HL-60 (cell line): ENCODE measurements around the gene CPLX3.

ENCODE experiments used
- DNase-seq, 2 experiments: peaks; one replicate each; pipeline ENCODE4 v3.0.0-alpha.2; 2010 to 2020; ENCODE audit warnings: low read depth in 1 of 2, low spot score in 1 of 2
- H3K27ac ChIP-seq: fragments of 250-450 bp; sonication (Bioruptor Pico); replicated peaks from 2 replicates; pipeline ENCODE4 v1.5.1; 2020; ENCODE audit warnings: mild to moderate bottlenecking, moderate library complexity
- H3K27me3 ChIP-seq: fragments of 250-450 bp; sonication (Bioruptor Pico); 2 replicates; pipeline ENCODE4 v1.5.1; 2021; ENCODE audit warnings: mild to moderate bottlenecking, moderate library complexity; ENCODE audit not compliant: insufficient read depth, poor library complexity, severe bottlenecking
- H3K4me3 ChIP-seq: replicated peaks from 2 replicates; pipeline ENCODE4 v1.5.1; 2011; ENCODE audit warnings: mild to moderate bottlenecking, control low read depth, low read length; ENCODE audit not compliant: insufficient read depth
- GABPA ChIP-seq: IDR thresholded peaks from 2 replicates; pipeline ENCODE4 v1.6.1; 2012; ENCODE audit warnings: low read depth
- POLR2AphosphoS5 ChIP-seq: IDR thresholded peaks from 2 replicates; pipeline ENCODE4 v1.6.1; 2012; ENCODE audit warnings: low read depth
- SPI1 ChIP-seq: IDR thresholded peaks from 2 replicates; pipeline ENCODE4 v1.6.1; 2012; ENCODE audit warnings: low read depth, mild to moderate bottlenecking, borderline replicate concordance
- TF ChIP-seq, protein P1 (sequence below): IDR thresholded peaks from 2 replicates; pipeline ENCODE4 v1.6.1; 2012; ENCODE audit warnings: low read depth; ENCODE audit not compliant: insufficient replicate concordance
- TF ChIP-seq, protein P2 (sequence below): IDR thresholded peaks from one replicate; pipeline ENCODE4 v1.5.1; 2011; ENCODE audit warnings: low read length, control low read depth, inconsistent platforms; ENCODE audit not compliant: insufficient read depth

CPLX3 gene

DNA sequence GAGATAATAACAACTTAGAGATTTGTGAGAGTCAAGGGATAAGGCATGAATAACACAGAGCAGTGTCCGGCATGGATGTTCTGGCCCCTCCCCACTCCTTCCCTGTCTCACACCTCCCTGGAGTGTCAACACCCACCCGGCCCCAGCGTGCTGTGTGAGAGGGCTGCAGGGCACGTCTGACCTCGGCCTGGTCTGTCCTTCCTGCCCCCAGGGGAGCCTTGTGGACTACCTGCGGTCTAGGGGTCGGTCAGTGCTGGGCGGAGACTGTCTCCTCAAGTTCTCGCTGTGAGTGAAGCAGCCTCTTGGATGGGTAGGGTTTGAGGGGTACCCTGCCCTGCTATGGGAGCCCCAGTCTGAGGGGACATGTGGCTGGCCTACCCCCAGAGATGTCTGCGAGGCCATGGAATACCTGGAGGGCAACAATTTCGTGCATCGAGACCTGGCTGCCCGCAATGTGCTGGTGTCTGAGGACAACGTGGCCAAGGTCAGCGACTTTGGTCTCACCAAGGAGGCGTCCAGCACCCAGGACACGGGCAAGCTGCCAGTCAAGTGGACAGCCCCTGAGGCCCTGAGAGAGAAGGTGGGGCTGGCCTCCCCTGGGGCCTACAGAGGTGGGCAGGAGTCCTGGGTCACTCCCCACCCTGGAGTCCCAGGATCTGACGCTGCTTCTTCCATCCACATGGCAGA lies 25.0 kb upstream of the CPLX3 start:
- no peak for DNase-seq
- Histone ChIP-seq H3K27ac (peak overlapping the region; percentile 63), H3K27me3 (no peaks in the 10 kb centered on the region), H3K4me3 (no peak overlapping the region)
- TF ChIP-seq GABPA (no peak), SPI1 (no peak), POLR2AphosphoS5 (no peak; the same call in 1 of the 2 replicates)
- TF ChIP-seq, protein P1, sequence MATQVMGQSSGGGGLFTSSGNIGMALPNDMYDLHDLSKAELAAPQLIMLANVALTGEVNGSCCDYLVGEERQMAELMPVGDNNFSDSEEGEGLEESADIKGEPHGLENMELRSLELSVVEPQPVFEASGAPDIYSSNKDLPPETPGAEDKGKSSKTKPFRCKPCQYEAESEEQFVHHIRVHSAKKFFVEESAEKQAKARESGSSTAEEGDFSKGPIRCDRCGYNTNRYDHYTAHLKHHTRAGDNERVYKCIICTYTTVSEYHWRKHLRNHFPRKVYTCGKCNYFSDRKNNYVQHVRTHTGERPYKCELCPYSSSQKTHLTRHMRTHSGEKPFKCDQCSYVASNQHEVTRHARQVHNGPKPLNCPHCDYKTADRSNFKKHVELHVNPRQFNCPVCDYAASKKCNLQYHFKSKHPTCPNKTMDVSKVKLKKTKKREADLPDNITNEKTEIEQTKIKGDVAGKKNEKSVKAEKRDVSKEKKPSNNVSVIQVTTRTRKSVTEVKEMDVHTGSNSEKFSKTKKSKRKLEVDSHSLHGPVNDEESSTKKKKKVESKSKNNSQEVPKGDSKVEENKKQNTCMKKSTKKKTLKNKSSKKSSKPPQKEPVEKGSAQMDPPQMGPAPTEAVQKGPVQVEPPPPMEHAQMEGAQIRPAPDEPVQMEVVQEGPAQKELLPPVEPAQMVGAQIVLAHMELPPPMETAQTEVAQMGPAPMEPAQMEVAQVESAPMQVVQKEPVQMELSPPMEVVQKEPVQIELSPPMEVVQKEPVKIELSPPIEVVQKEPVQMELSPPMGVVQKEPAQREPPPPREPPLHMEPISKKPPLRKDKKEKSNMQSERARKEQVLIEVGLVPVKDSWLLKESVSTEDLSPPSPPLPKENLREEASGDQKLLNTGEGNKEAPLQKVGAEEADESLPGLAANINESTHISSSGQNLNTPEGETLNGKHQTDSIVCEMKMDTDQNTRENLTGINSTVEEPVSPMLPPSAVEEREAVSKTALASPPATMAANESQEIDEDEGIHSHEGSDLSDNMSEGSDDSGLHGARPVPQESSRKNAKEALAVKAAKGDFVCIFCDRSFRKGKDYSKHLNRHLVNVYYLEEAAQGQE: no peak
- TF ChIP-seq, protein P2, sequence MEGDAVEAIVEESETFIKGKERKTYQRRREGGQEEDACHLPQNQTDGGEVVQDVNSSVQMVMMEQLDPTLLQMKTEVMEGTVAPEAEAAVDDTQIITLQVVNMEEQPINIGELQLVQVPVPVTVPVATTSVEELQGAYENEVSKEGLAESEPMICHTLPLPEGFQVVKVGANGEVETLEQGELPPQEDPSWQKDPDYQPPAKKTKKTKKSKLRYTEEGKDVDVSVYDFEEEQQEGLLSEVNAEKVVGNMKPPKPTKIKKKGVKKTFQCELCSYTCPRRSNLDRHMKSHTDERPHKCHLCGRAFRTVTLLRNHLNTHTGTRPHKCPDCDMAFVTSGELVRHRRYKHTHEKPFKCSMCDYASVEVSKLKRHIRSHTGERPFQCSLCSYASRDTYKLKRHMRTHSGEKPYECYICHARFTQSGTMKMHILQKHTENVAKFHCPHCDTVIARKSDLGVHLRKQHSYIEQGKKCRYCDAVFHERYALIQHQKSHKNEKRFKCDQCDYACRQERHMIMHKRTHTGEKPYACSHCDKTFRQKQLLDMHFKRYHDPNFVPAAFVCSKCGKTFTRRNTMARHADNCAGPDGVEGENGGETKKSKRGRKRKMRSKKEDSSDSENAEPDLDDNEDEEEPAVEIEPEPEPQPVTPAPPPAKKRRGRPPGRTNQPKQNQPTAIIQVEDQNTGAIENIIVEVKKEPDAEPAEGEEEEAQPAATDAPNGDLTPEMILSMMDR: no peak

DNA sequence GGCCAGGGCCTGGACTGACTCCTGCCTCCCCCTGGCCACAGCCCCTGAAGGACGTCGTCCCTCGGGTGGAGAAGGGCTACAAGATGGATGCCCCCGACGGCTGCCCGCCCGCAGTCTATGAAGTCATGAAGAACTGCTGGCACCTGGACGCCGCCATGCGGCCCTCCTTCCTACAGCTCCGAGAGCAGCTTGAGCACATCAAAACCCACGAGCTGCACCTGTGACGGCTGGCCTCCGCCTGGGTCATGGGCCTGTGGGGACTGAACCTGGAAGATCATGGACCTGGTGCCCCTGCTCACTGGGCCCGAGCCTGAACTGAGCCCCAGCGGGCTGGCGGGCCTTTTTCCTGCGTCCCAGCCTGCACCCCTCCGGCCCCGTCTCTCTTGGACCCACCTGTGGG lies 24.1 kb upstream of the CPLX3 start:
- no peak overlapping the region for H3K27ac ChIP-seq
- DNase-seq: no peak
- TF ChIP-seq, protein P2: no peak
- TF ChIP-seq, protein P1: no peak
- TF ChIP-seq POLR2AphosphoS5 (no peak), GABPA (no peak), SPI1 (no peak)
- no peaks in the 10 kb centered on the region for H3K27me3 ChIP-seq
- H3K4me3 ChIP-seq: no peak overlapping the region

DNA sequence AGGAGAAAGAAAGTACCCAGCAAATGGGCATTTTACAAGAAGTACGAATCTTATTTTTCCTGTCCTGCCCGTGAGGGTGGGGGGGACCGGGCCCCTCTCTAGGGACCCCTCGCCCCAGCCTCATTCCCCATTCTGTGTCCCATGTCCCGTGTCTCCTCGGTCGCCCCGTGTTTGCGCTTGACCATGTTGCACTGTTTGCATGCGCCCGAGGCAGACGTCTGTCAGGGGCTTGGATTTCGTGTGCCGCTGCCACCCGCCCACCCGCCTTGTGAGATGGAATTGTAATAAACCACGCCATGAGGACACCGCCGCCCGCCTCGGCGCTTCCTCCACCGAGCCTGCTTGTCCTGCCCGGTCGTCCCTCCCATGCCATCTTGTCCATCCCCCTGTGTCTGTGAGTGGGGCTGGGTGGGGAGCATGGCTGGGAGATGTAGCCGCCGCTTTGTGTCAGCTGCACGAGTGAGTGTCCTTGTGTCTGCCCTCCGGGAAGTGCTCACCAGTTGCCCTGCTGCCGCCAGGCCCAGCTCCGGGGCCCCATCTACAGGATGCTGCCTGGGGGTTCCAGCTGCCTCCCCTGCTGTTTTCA lies 23.5 kb upstream of the CPLX3 start:
- H3K27ac ChIP-seq: no peak overlapping the region
- H3K27me3 ChIP-seq: no peaks in the 10 kb centered on the region
- TF ChIP-seq SPI1: no peak
- TF ChIP-seq, protein P1: no peak
- TF ChIP-seq POLR2AphosphoS5: no peak; the same call in 1 of the 2 replicates
- TF ChIP-seq, protein P2: no peak
- no peak for TF ChIP-seq GABPA
- DNase-seq: no peak
- no peak overlapping the region for H3K4me3 ChIP-seq
